ENCODE results near the gene TRIP12.
A peak's percentile ranks its signal among the peaks of the same experiment; 100 is the strongest.
"Not testable (repeated sequence)": the region's sequence is repeated elsewhere in the genome, so short reads cannot be mapped to it uniquely, and the experiment has no call there.

The TRIP12 gene

DNA sequence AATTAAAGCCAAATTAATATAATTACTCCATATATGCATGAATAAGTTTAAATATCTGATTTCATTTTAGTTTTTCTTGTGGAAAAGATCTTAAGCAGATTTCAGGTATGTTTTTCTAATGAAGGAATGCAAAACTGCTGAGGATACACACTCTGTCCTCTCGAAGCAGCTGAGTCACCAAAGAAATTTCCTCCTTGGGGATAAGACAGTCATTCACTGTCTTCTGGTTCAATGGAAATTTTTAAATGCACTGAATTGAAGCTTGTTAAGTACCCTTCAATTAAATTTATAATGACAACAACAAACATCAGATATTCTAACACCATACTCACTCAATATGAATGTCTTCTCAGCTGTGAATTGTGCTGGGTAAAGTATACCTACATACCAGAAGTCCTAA, 106.0 kb downstream of the TRIP12 start:
- TF ChIP-seq Cebpa-rat (IDR thresholded peaks at IDR 0.05), result no peak
- Histone ChIP-seq H3K9ac (no peak overlapping the region), H3K27me3 (no peaks in the 10 kb centered on the region), H3K4me2 (no peak overlapping the region), H3K27ac (no peak overlapping the region), H3K4me1 (no peaks in the 10 kb centered on the region), H3K36me3 (peaks cover 84% of the 10 kb centered on the region), H3K9me3 (no peaks in the 10 kb centered on the region), H4K20me1 (no peaks in the 10 kb centered on the region), H3K4me3 (no peak overlapping the region)

DNA sequence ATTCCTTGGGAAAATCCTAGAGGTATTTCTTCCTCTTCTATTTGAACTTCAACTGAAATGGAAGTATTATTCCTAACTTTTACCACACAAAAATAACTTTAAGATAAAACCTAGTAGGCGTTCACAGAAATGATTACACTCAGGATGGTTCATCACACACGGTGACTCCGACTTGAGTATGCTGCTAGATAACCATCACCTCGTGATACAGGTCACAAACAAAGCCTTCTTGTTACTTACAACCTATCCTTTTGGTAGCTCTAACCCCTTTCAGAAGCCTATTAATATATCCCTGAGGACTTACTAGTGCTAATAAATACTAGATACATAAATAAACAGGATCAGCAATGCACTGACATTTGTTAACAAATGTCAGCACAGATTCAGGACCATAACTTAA, 106.5 kb downstream of the TRIP12 start:
- H3K27me3 ChIP-seq, result no peaks in the 10 kb centered on the region
- no peaks in the 10 kb centered on the region for H3K4me1 ChIP-seq
- H3K27ac ChIP-seq, result no peak overlapping the region
- H3K9me3 ChIP-seq, result no peaks in the 10 kb centered on the region
- no peaks in the 10 kb centered on the region for H4K20me1 ChIP-seq
- no peak overlapping the region for H3K4me2 ChIP-seq
- peaks cover 85% of the 10 kb centered on the region for H3K36me3 ChIP-seq
- no peak for TF ChIP-seq Cebpa-rat (IDR thresholded peaks at IDR 0.05)
- H3K4me3 ChIP-seq, result no peak overlapping the region
- H3K9ac ChIP-seq, result no peak overlapping the region

DNA sequence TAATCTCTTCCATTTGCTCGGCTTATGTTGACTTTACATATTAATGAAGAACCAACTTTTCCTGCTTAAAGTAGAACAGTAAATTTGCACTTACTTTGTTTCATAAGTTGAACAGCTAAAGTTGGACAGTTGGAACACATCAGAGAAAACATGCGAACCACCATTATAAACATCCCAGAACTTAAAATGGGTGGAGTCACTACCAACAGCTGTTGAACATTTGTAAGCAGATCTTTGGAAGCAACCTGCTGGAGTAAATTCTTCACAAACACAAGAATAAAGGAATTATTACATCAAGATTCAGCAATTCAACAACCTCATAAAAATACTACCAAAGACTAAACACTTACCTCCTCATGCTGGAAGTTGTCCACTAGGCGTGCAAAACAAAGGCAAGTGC, 111.0 kb downstream of the TRIP12 start:
- Histone ChIP-seq H3K27ac (no peak overlapping the region), H3K9me3 (no peaks in the 10 kb centered on the region), H3K4me3 (no peak overlapping the region), H3K36me3 (peaks cover 93% of the 10 kb centered on the region), H3K4me1 (no peaks in the 10 kb centered on the region), H4K20me1 (no peaks in the 10 kb centered on the region), H3K4me2 (no peak overlapping the region), H3K9ac (no peak overlapping the region), H3K27me3 (no peaks in the 10 kb centered on the region)
- TF ChIP-seq Cebpa-rat (IDR thresholded peaks at IDR 0.05), result no peak

DNA sequence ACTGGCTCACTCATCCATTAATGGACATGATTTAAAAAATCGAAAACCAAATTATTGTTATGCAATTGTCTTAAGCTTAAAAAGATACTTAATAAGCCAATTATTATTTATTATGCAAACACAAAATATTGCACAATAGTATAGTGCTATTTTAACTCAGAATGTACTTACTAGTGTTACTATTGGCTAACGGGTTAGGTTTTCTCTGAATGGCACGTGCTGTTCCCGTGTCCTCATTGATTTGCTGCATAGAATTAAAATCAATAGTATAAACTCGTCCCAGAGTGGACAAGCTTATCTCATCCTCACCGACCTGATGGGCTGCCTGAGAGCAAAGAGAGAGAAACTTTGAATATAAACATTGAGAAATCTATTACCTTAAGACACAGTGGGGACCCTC, 116.2 kb downstream of the TRIP12 start:
- Histone ChIP-seq H3K36me3 (peaks cover 87% of the 10 kb centered on the region), H3K27me3 (no peaks in the 10 kb centered on the region), H3K4me2 (no peak overlapping the region), H3K4me3 (no peak overlapping the region), H4K20me1 (peaks cover 18% of the 10 kb centered on the region), H3K27ac (no peak overlapping the region), H3K9ac (no peak overlapping the region), H3K4me1 (no peaks in the 10 kb centered on the region), H3K9me3 (no peaks in the 10 kb centered on the region)
- peak; percentile 20; the same call in 1 of the 2 replicates for TF ChIP-seq Cebpa-rat (IDR thresholded peaks at IDR 0.05)

DNA sequence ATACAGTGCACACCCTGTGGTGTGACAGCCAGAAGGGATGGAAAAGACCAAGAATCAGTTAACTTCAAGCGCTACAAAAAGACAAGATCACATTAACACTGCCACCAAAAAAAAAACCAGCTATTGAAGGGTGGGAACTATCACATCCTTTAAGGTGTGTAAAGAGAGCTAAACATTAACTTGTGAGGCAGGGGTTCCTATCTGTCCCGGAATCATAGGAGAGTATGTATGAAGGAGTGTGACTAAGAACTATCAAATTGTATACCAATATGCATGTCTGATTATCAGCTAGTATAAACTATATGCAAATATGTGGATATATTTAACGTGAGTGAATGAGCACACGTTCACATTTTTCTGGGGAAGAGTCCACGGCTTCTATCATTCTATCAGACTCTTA, 119.0 kb downstream of the TRIP12 start:
- Histone ChIP-seq H3K36me3 (peaks cover 86% of the 10 kb centered on the region), H3K4me2 (no peak overlapping the region), H3K4me3 (no peak overlapping the region), H3K27me3 (no peaks in the 10 kb centered on the region), H3K27ac (no peak overlapping the region), H3K9me3 (no peaks in the 10 kb centered on the region), H4K20me1 (peaks cover 19% of the 10 kb centered on the region), H3K4me1 (no peaks in the 10 kb centered on the region), H3K9ac (no peak overlapping the region)
- TF ChIP-seq Cebpa-rat (IDR thresholded peaks at IDR 0.05), result no peak

DNA sequence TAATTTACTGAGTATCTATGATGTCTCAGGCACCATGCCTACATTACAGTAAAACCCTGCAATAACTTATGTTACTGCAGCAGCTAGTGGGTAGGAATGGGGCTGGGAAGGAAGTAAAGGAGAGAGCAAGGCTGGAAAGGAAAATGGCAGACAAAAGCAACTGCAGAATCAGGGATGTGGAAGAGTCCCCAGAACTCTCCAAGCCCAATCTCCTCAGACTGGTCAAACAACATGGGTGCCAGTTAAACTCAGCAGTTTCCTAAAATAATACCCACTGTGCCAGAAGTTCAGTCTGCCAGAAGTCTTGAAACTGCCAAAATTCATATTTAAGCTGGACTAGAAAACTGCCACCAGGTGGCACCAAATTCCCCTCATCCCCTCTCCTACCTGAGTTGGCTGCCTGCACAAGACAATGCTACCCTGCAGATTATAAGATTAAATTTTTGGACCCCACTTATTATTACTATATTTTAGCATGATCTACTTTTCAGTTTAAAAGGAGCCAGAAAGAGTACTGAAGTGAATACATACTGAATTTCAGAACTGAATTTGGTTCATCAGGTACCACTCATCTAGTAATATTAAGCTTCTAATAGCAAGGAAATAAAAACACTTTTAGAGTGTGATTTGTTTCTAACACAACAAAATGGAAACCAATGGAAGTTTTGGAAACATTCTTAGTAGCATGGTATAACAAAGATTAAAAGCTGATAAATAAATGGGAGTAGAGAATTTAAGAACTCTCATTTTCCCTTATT, 120.6 kb downstream of the TRIP12 start:
- no peaks in the 10 kb centered on the region for H3K27me3 ChIP-seq
- H3K9me3 ChIP-seq, result no peaks in the 10 kb centered on the region
- peaks cover 19% of the 10 kb centered on the region for H4K20me1 ChIP-seq
- no peak overlapping the region for H3K9ac ChIP-seq
- H3K4me1 ChIP-seq, result no peaks in the 10 kb centered on the region
- no peak overlapping the region for H3K4me2 ChIP-seq
- no peak overlapping the region for H3K4me3 ChIP-seq
- H3K36me3 ChIP-seq, result peaks cover 91% of the 10 kb centered on the region
- no peak overlapping the region for H3K27ac ChIP-seq
- TF ChIP-seq Cebpa-rat (IDR thresholded peaks at IDR 0.05), result no peak

DNA sequence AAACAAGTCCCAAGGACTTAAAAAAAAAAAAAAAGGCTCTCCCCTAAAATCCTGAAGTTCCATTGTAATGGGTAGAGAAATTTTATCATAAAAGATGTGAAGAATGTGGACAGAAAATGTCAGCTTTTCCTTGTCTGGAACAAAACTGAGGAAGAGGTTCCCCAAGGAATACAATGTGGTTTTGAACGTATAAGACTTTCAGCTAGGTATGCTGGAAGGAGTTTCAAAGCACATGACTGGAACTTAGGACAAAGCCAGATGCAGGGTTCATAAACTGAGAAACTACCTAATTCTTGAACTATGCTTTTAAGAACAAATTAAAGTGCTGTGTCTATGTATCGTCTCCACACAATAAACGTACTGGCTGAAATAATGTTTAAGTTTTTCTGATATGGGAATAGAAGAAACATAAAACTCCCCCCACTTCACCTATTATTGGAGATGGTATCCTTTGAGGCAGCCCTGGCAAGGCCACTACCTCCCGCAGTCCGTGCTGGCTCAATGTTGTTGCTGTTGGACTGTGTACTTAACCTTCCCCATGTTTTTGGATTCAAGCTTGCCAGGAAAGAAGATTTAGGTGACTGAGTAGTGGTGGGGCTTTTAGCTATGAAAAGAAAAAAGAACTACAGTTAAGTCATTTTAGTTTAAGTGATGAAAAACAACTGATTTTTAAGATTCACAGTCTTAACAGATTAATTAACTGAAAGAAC, 123.2 kb downstream of the TRIP12 start:
- Histone ChIP-seq H3K4me2 (no peak overlapping the region), H3K9ac (no peak overlapping the region), H3K27me3 (no peaks in the 10 kb centered on the region), H3K36me3 (peaks cover 92% of the 10 kb centered on the region), H3K4me1 (no peaks in the 10 kb centered on the region), H4K20me1 (peaks cover 19% of the 10 kb centered on the region), H3K9me3 (no peaks in the 10 kb centered on the region), H3K4me3 (no peak overlapping the region), H3K27ac (no peak overlapping the region)
- TF ChIP-seq Cebpa-rat (IDR thresholded peaks at IDR 0.05), result no peak

DNA sequence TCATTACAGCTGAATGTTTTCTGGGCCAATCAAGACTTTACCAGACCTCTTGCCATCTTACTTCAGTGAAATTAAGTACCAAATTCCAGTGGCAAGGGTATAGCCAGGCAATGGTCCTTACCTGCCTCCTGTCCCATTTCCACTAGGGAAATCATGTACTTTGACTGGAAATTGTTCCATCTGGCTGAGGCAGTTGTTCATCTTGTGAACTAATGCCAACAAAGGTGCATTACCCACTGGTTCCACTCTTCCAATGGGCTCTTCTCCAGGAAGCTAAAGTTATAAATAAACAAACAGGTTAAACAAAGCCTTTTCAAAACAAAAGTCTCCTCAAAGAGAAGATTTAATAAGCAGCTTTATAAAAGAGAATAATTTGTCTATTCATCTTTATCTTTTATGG, 126.8 kb downstream of the TRIP12 start:
- H3K36me3 ChIP-seq, result peaks cover 96% of the 10 kb centered on the region

DNA sequence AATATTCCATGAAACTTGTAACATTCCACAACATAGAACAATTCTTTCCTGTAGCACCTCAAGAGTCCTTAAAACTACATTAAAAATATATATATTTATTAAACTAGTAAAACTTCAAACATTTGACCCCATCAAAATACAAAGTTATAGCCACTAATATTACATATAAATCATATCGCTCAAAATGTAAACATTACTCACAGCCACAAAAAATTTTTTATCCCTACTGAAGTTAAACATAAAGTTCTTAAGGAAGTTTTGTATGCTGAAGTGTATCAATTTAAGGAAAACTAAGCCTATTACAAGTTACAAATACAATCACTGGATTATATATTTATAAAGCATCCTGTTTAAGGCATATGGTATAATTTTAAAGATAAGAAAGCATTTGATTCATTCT, 127.2 kb downstream of the TRIP12 start:
- H3K27me3 ChIP-seq, result no peaks in the 10 kb centered on the region
- H4K20me1 ChIP-seq, result no peaks in the 10 kb centered on the region
- no peak overlapping the region for H3K4me2 ChIP-seq
- TF ChIP-seq Cebpa-rat (IDR thresholded peaks at IDR 0.05), result no peak
- peaks cover 96% of the 10 kb centered on the region for H3K36me3 ChIP-seq
- no peak overlapping the region for H3K9ac ChIP-seq
- no peaks in the 10 kb centered on the region for H3K4me1 ChIP-seq
- no peak overlapping the region for H3K4me3 ChIP-seq
- H3K27ac ChIP-seq, result no peak overlapping the region
- no peaks in the 10 kb centered on the region for H3K9me3 ChIP-seq

More for the DNA sequence above, 126.8 kb downstream of the TRIP12 start:
- no peaks in the 10 kb centered on the region for H3K9me3 ChIP-seq
- H3K27me3 ChIP-seq, result no peaks in the 10 kb centered on the region
- H3K4me3 ChIP-seq, result no peak overlapping the region
- H3K27ac ChIP-seq, result no peak overlapping the region
- H3K4me1 ChIP-seq, result no peaks in the 10 kb centered on the region
- no peak overlapping the region for H3K4me2 ChIP-seq
- TF ChIP-seq Cebpa-rat (IDR thresholded peaks at IDR 0.05), result no peak
- H3K9ac ChIP-seq, result no peak overlapping the region
- H4K20me1 ChIP-seq, result no peaks in the 10 kb centered on the region

DNA sequence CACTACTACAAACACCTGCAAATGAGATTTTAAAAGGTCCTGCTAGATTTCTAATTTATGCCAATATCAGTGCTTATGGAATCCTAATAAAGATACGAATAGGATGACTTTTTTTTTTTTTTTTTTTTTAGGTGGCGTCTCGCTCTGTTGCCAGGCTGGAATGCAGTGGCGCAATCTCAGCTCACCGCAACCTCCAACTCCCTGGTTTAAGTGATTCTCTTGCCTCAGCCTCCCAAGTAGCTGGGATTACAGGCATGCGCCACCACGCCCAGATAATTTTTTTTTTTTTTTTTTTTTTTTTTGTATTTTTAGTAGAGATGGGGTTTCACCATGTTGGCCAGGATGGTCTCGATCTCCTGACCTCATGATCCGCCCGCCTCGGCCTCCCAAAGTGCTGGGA, 135.5 kb downstream of the TRIP12 start:
- H3K4me2 ChIP-seq, H3K27me3 ChIP-seq, H3K4me3 ChIP-seq, H3K27ac ChIP-seq, H3K9ac ChIP-seq, H4K20me1 ChIP-seq, H3K9me3 ChIP-seq: not testable (repeated sequence)
- peaks cover 24% of the 10 kb centered on the region for H3K4me1 ChIP-seq
- H3K36me3 ChIP-seq, result peaks cover 80% of the 10 kb centered on the region
